Right lobe of liver (tissue), 4 donors: ENCODE data around the gene NELL2.

Source experiments
- CTCF ChIP-seq, 4 donors: fragments of 200-600 bp in 3 of 4; fragments of 450-650 bp in 1 of 4; IDR thresholded peaks; one replicate each; pipeline versions ENCODE4 v1.5.1 to v1.8.0; 2016 to 2022; ENCODE audit warnings: antibody characterized with exemption in 4 of 4, mild to moderate bottlenecking in 2 of 4
- POLR2A ChIP-seq: fragments of 450-650 bp; IDR thresholded peaks from one replicate; pipeline ENCODE4 v1.6.1; 2017; ENCODE audit warnings: antibody characterized with exemption, mild to moderate bottlenecking
- donor health status: DM: no; HTN: no; CAD: no.
- donor health status: DM: no; HTN: no; CAD: no.
- donor health status: DM: no; HTN: yes; CAD: no.

GRCh38 chr12:44788731-44789130, 87.4 kb downstream of the NELL2 start:
- TF ChIP-seq CTCF (IDR thresholded peaks at IDR 0.05) (no peak), POLR2A (no peak)
